T47D (cell line): ENCODE results near the gene EIF3B.
"Not testable (repeated sequence)": the region's sequence is repeated elsewhere in the genome, so short reads cannot be mapped to it uniquely, and the experiment has no call there.

Experiments used
- DNase-seq, 2 experiments: peaks; one replicate each; pipeline versions ENCODE4 v3.0.0 to v3.0.0-alpha.2; 2011 to 2012; ENCODE audit warnings: low read depth in 1 of 2, low spot score in 1 of 2
- JUND ChIP-seq: IDR thresholded peaks from 2 replicates; pipeline ENCODE4 v1.6.1; 2012; ENCODE audit warnings: low read depth
- in situ Hi-C: cut with HindIII; loops from 2 replicates; pipeline ENCODE4 v1.10.0; 2016; ENCODE audit warnings: low sequenced_read_pairs, low pct_unique_long_range_greater_than_20kb

The EIF3B gene

GRCh38 chr7:2386964-2387669 lies 32.5 kb downstream of the EIF3B start:
- DNase-seq: no peak
- in situ Hi-C loops: no loop called here
- no peak for TF ChIP-seq JUND

- TF ChIP-seq JUND: no peak
- no peak for DNase-seq
- in situ Hi-C loops: no loop called here
These were observed 33.4 kb downstream of the EIF3B start for GRCh38 chr7:2387897-2388636.

- no peak for DNase-seq
- no peak for TF ChIP-seq JUND
- in situ Hi-C loops: no loop called here
These were observed 34.0 kb downstream of the EIF3B start for GRCh38 chr7:2388637-2388954.

GRCh38 chr7:2390020-2390816 lies 35.6 kb downstream of the EIF3B start:
- in situ Hi-C loops, DNase-seq: not testable (repeated sequence)

- TF ChIP-seq JUND: no peak
- in situ Hi-C loops: no loop called here
- DNase-seq: no peak
These were observed 39.1 kb downstream of the EIF3B start for GRCh38 chr7:2393706-2394105.

- no peak for DNase-seq
- in situ Hi-C loops: no loop called here
These were observed 40.0 kb downstream of the EIF3B start for GRCh38 chr7:2394566-2395082.

GRCh38 chr7:2398506-2398905 lies 43.9 kb downstream of the EIF3B start:
- DNase-seq: no peak
- in situ Hi-C loops: no loop called here
- TF ChIP-seq JUND: no peak

More at GRCh38 chr7:2394566-2395082, 40.0 kb downstream of the EIF3B start:
- TF ChIP-seq JUND: no peak

GRCh38 chr7:2399848-2400587 lies 45.4 kb downstream of the EIF3B start:
- in situ Hi-C loops: no loop called here
- DNase-seq: peak in 1 of 2 experiments; percentile 37
- no peak for TF ChIP-seq JUND

GRCh38 chr7:2402687-2403013 lies 48.0 kb downstream of the EIF3B start:
- TF ChIP-seq JUND: no peak
- no peak for DNase-seq
- in situ Hi-C loops: no loop called here

GRCh38 chr7:2403014-2403717 lies 48.5 kb downstream of the EIF3B start, which contains the start of gene CHST12:
CHST12 (plus strand) TSS chr7:2403611; CDS start chr7:2432640, 29,029 bp downstream.
- TF ChIP-seq JUND: no peak
- in situ Hi-C loops: no loop called here
- DNase-seq: peak; percentile 96 to 99

- TF ChIP-seq JUND: no peak
- in situ Hi-C loops: no loop called here
- peak; percentile 46 to 92 for DNase-seq
These were observed 49.4 kb downstream of the EIF3B start for GRCh38 chr7:2403718-2404648.
